ENCODE results near the gene ALX1. TPM values are rescaled to one million over a fixed set of nuclear protein-coding genes. Genes with fewer than 3 reads are reported as not detected.

ALX1 gene
- total RNA-seq (2022) (2.5 and 2.9 TPM in 2 replicates), Bru-seq, nascent RNA (percentile 49 among the genes with signal in this experiment), BruChase-seq, experiment 1, labeled RNA remaining after a 6-hour chase (percentile 29 among the genes with signal in this experiment), BruChase-seq, experiment 2, labeled RNA remaining after a 2-hour chase (percentile 38 among the genes with signal in this experiment)
- long read RNA-seq, partial matches to known transcripts: 0 of 3 reads
- long read RNA-seq, other reads (novel, unspliced or antisense): 0 of 3 reads

- Mint-ChIP-seq H3K36me3 (ENCODE audit: insufficient read depth, unreplicated experiment) (peaks cover 13% of the 10 kb centered on the region), H3K27me3 (ENCODE audit: unreplicated experiment) (no peaks in the 10 kb centered on the region), H3K4me1 (ENCODE audit: low read depth, unreplicated experiment) (no peaks in the 10 kb centered on the region), H3K27ac (ENCODE audit: unreplicated experiment) (peak within 1 kb of the TSS; percentile 94), H3K9me3 (ENCODE audit: low read depth, unreplicated experiment) (no peaks in the 10 kb centered on the region), H3K4me3 (ENCODE audit: low read depth, unreplicated experiment) (peak within 1 kb of the TSS; percentile 91)
- BruUV-seq (replicated peaks): no TSS peak
- CTCF ChIA-PET: interaction anchor here (0.7 to 0.8 kb wide), 4 partner anchors 110 to 471 kb away, joined by 3 read pairs; no protein-coding TSS in a partner anchor
- TF ChIP-seq CTCF (IDR thresholded peaks at IDR 0.05; ENCODE audit: unreplicated experiment): no peak
- intact Hi-C loops (cut with micrococcal nuclease; ENCODE audit: unreplicated experiment): loop anchor here (5.0 kb wide), 2 partner anchors 123 to 203 kb away; no protein-coding TSS in a partner anchor
- DNase-seq: peak; percentile 77
Observed at GRCh38 chr12:85280165-85280983, at the start of gene ALX1. Gene ALX1, plus strand, starts transcription at chr12:85280220. Its CDS starts 42 bp downstream, at chr12:85280262.

- CTCF ChIA-PET: no interaction called here
- intact Hi-C loops (cut with micrococcal nuclease; ENCODE audit: unreplicated experiment): no loop called here
- Mint-ChIP-seq H3K27me3 (ENCODE audit: unreplicated experiment) (no peaks in the 10 kb centered on the region), H3K4me3 (ENCODE audit: low read depth, unreplicated experiment) (no peak overlapping the region), H3K4me1 (ENCODE audit: low read depth, unreplicated experiment) (no peaks in the 10 kb centered on the region), H3K36me3 (ENCODE audit: insufficient read depth, unreplicated experiment) (no peaks in the 10 kb centered on the region), H3K27ac (ENCODE audit: unreplicated experiment) (no peak overlapping the region), H3K9me3 (ENCODE audit: low read depth, unreplicated experiment) (peaks cover 5% of the 10 kb centered on the region)
- BruUV-seq (replicated peaks): no TSS peak
- DNase-seq: no peak
- no peak for TF ChIP-seq CTCF (IDR thresholded peaks at IDR 0.05; ENCODE audit: unreplicated experiment)
Observed at GRCh38 chr12:85237327-85237726, 42.7 kb upstream of the ALX1 start.

GRCh38 chr12:85244561-85244960, 35.5 kb upstream of the ALX1 start:
- no peak for DNase-seq
- H3K27ac Mint-ChIP-seq (ENCODE audit: unreplicated experiment): no peak overlapping the region
- no peaks in the 10 kb centered on the region for H3K36me3 Mint-ChIP-seq (ENCODE audit: insufficient read depth, unreplicated experiment)
- CTCF ChIA-PET: no interaction called here
- H3K27me3 Mint-ChIP-seq (ENCODE audit: unreplicated experiment): no peaks in the 10 kb centered on the region
- BruUV-seq (replicated peaks): no TSS peak
- no peak for TF ChIP-seq CTCF (IDR thresholded peaks at IDR 0.05; ENCODE audit: unreplicated experiment)
- intact Hi-C loops (cut with micrococcal nuclease; ENCODE audit: unreplicated experiment): no loop called here
- H3K9me3 Mint-ChIP-seq (ENCODE audit: low read depth, unreplicated experiment): no peaks in the 10 kb centered on the region
- H3K4me3 Mint-ChIP-seq (ENCODE audit: low read depth, unreplicated experiment): no peak overlapping the region
- H3K4me1 Mint-ChIP-seq (ENCODE audit: low read depth, unreplicated experiment): no peaks in the 10 kb centered on the region

GRCh38 chr12:85253853-85254252, 26.2 kb upstream of the ALX1 start:
- Mint-ChIP-seq H3K27ac (ENCODE audit: unreplicated experiment) (no peak overlapping the region), H3K27me3 (ENCODE audit: unreplicated experiment) (no peaks in the 10 kb centered on the region), H3K9me3 (ENCODE audit: low read depth, unreplicated experiment) (no peaks in the 10 kb centered on the region), H3K4me3 (ENCODE audit: low read depth, unreplicated experiment) (no peak overlapping the region), H3K4me1 (ENCODE audit: low read depth, unreplicated experiment) (no peaks in the 10 kb centered on the region), H3K36me3 (ENCODE audit: insufficient read depth, unreplicated experiment) (no peaks in the 10 kb centered on the region)
- CTCF ChIA-PET: no interaction called here
- DNase-seq: no peak
- intact Hi-C loops (cut with micrococcal nuclease; ENCODE audit: unreplicated experiment): no loop called here
- BruUV-seq (replicated peaks): no TSS peak
- no peak for TF ChIP-seq CTCF (IDR thresholded peaks at IDR 0.05; ENCODE audit: unreplicated experiment)
